Measurements from ENCODE around the gene SAMHD1.
"Not testable (repeated sequence)": the region's sequence is repeated elsewhere in the genome, so short reads cannot be mapped to it uniquely, and the experiment has no call there.

SAMHD1 gene

DNA sequence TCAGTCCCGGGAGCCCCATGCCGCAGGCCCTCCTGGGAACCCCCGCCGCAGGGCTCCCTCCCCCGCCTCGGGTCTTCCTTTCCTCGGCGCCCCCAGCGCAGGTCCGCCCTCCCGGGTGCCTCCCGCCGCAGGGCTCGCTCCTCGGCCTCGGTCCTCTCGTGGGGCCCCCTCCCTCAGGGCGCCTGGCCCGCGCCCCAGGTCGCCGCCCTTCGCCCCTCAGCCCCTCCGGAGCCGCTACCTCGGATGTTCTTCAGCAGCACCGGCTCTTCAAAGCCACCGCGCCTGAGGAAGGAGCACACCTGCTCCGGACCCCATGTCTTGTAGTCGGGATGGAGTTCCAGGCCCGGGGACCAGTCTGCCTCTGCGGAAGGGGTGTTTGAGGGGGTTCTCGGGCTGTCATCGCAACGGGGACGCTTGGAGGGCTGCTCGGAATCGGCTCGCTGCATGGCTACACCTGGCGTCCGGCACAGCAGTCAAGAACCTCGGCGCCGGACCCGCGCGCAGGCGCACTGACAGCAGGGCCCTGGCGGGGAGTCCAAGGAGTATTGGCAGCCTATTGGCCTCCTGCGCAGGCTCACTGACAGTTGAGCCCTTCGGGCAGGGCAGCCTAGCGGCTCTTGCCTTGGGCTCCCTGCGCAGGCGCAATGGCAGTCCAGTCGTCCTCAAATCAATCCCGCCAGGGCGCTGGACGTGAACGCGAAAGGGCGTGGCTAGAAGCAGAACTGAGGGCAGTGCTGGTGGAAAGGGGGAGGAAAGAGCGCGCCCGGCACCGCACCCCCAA lies at the start of gene SAMHD1:
TSS of gene SAMHD1 (minus strand) at position 511 of the 781 bp plus-strand sequence. CDS start at position 446, 65 bp downstream.
- Histone ChIP-seq H3K9me3 (ENCODE audit: control insufficient read depth, insufficient read depth, low read length) (no peaks in the 10 kb centered on the region), H3K4me1 (ENCODE audit: insufficient read depth, low read length) (peaks cover 20% of the 10 kb centered on the region), H3K9ac (ENCODE audit: low read depth, low read length) (peak within 1 kb of the TSS; percentile 74), H3K36me3 (ENCODE audit: insufficient read depth, low read length) (no peaks in the 10 kb centered on the region)

DNA sequence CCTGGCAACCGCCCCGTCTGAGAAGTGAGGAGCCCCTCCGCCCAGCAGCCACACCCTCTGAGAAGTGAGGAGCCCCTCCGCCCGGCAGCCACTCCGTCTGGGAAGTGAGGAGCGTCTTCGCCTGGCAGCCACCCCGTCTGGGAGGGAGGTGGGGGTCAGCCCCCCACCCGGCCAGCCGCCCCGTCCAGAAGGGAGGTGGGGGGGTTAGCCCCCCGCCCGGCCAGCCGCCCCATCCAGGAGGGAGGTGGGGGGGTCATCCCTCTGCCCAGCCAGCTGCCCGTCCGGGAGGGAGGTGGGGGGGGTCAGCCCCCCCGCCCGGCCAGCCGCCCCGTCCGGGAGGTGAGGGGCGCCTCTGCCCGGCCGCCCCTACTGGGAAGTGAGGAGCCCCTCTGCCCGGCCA lies 48.7 kb upstream of the SAMHD1 start:
- not testable (repeated sequence) for H3K9me3 ChIP-seq (ENCODE audit: control insufficient read depth, insufficient read depth, low read length); H3K4me1 ChIP-seq (ENCODE audit: insufficient read depth, low read length); H3K9ac ChIP-seq (ENCODE audit: low read depth, low read length); H3K36me3 ChIP-seq (ENCODE audit: insufficient read depth, low read length)

DNA sequence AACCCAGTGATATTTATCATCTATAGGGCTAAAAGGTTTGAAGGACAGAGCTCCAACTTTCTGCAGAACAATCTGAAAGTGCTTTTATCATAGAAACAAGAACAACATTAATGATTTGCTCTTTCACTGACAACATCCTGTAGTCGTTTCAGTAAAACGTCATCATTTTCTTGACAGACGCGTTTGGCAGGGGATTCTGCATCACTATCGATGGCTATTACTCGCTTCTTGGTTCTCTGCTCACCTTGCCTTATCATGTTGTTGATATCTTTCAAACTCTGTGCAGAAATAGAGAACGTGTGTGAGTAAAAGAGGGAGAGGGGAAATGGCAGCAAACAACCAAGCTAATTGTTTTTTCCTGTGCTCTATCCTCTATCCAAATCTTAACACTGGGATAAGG lies 47.1 kb upstream of the SAMHD1 start:
- peaks cover 10% of the 10 kb centered on the region for H3K9me3 ChIP-seq (ENCODE audit: control insufficient read depth, insufficient read depth, low read length)
- H3K36me3 ChIP-seq (ENCODE audit: insufficient read depth, low read length): peaks cover 11% of the 10 kb centered on the region
- no peak overlapping the region for H3K9ac ChIP-seq (ENCODE audit: low read depth, low read length)
- no peaks in the 10 kb centered on the region for H3K4me1 ChIP-seq (ENCODE audit: insufficient read depth, low read length)

DNA sequence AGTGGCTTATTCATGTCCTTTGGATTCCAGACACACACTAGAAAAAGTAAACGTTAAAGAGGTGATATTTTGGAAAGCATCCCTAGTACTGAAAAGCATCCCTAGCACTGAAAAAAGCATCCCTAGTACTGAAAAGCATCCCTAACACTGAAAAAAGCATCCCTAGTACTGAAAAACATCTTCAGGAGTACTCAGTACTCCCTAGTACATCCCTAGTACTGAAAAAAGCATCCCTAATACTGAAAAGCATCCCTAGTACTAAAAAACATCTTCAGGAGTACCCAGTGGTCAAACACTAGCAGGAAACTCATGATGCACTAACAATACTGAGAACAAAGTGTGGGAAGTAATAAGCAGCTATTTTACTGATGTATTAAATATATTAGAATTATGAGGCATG lies 45.6 kb upstream of the SAMHD1 start:
- Histone ChIP-seq H3K36me3 (ENCODE audit: insufficient read depth, low read length) (peaks cover 6% of the 10 kb centered on the region), H3K9me3 (ENCODE audit: control insufficient read depth, insufficient read depth, low read length) (peaks cover 18% of the 10 kb centered on the region), H3K4me1 (ENCODE audit: insufficient read depth, low read length) (no peaks in the 10 kb centered on the region), H3K9ac (ENCODE audit: low read depth, low read length) (no peak overlapping the region)

DNA sequence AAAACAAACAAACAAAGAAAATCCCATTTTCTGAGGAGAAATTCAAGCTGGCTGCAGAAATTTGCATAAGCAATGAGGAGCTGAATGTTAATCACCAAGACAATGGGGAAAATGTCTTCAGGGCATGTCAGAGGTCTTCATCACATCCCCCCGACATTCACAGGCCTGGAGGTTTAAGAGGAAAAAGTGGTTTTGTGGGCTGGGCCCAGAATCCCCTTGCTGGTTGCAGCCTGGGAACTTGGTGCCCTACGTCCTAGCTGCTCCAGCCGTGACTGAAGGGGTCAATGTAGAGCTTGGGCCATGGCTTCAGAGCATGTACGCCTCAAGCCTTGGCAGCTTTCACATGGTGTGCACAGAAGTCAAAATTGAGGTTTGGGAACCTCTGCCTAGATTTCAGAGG lies 42.7 kb upstream of the SAMHD1 start:
- H3K36me3 ChIP-seq (ENCODE audit: insufficient read depth, low read length); H3K9ac ChIP-seq (ENCODE audit: low read depth, low read length); H3K4me1 ChIP-seq (ENCODE audit: insufficient read depth, low read length): not testable (repeated sequence)
- peaks cover 18% of the 10 kb centered on the region for H3K9me3 ChIP-seq (ENCODE audit: control insufficient read depth, insufficient read depth, low read length)

DNA sequence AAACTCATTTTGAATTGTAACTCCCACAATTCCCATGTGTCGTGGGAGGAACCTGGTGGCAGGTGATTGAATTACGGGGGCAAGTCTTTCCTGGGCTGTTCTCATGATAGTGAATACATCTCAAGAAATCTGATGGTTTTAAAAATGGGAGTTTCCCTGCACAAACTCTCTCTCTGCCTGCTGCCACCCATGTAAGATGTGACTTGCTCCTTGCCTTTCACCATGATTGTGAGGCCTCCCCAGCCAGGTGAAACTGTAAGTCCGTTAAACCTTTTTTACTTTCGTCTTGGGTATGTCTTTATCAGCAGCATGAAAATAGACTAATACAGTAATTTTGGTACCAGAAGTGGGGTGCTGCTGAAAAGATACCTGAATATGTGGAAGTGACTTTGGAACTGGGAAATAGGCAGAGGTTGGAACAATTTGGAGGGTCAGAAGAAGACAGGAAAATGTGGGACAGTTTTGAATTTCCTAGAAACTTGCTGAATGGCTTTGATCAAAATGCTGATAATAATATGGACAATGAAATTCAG lies 41.4 kb upstream of the SAMHD1 start:
- no peak overlapping the region for H3K9ac ChIP-seq (ENCODE audit: low read depth, low read length)
- peaks cover 18% of the 10 kb centered on the region for H3K9me3 ChIP-seq (ENCODE audit: control insufficient read depth, insufficient read depth, low read length)
- peaks cover 5% of the 10 kb centered on the region; the same call in 1 of the 2 replicates for H3K4me1 ChIP-seq (ENCODE audit: insufficient read depth, low read length)
- H3K36me3 ChIP-seq (ENCODE audit: insufficient read depth, low read length): peaks cover 6% of the 10 kb centered on the region; the same call in 1 of the 2 replicates

DNA sequence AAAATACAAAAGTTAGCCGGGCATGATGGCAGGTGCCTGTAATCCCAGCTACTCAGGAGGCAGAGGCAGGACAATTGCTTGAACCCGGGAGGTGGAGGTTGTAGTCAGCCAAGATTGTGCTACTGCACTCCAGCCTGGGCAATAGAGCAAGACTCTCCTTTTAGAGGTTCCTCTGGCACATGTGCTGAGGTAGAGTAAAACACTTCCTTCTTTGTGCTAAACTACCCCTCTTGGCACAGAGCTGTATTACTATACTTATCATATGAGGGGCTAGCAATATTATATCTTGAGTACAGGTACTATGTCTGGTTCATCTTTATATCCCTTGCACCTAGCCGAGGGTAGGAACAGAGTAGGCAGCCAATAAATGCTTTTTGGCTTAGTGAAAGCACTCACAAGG lies 40.2 kb upstream of the SAMHD1 start:
- Histone ChIP-seq H3K4me1 (ENCODE audit: insufficient read depth, low read length) (peaks cover 5% of the 10 kb centered on the region; the same call in 1 of the 2 replicates), H3K36me3 (ENCODE audit: insufficient read depth, low read length) (peaks cover 6% of the 10 kb centered on the region; the same call in 1 of the 2 replicates), H3K9ac (ENCODE audit: low read depth, low read length) (no peak overlapping the region), H3K9me3 (ENCODE audit: control insufficient read depth, insufficient read depth, low read length) (peaks cover 18% of the 10 kb centered on the region)

DNA sequence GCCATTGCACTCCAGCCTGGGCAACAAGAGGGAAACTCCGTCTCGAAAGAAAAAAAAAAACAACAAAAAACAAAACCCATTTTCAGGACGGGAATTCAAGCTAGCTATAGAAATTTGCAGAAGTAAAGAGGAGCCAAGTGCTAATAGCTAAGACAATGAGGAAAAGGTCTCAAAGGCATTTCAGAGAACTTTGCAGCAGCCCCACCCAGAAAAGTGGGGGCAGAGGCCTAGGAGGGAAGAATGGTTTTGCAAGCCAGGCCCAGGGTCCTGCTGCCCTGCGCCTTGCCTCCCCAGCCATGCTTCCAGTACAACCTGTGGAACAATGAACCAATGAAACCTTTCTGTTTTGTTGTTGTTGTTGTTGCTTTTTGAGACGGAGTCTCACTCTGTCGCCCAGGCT lies 38.3 kb upstream of the SAMHD1 start:
- peaks cover under 1% of the 10 kb centered on the region; the same call in 1 of the 2 replicates for H3K36me3 ChIP-seq (ENCODE audit: insufficient read depth, low read length)
- H3K9ac ChIP-seq (ENCODE audit: low read depth, low read length): no peak overlapping the region
- H3K9me3 ChIP-seq (ENCODE audit: control insufficient read depth, insufficient read depth, low read length): peaks cover 15% of the 10 kb centered on the region
- H3K4me1 ChIP-seq (ENCODE audit: insufficient read depth, low read length): peaks cover 5% of the 10 kb centered on the region; the same call in 1 of the 2 replicates

DNA sequence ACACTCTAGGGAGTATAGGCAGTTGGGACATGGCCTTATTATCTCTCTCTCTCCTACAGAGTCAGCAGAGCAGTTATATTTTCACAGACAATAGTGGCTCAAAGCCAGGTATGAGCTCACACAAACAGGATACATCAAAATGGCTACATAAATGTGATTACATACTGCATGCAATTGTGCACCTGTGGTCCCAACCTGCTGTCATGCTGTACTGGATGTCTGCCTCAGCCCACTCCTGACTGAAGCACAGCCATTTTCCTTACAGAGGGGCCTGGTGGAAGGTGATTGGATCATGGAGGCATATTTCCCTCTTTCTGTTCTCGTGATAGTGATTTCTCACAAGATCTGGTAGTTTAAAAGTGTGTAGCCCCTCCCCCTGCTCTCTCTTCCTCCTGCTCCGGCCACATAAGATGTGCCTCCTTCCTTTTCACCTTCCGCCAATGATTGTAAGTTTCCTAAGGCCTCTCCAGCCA lies 37.0 kb upstream of the SAMHD1 start:
- H3K9me3 ChIP-seq (ENCODE audit: control insufficient read depth, insufficient read depth, low read length): peaks cover 9% of the 10 kb centered on the region; the same call in 1 of the 2 replicates
- H3K9ac ChIP-seq (ENCODE audit: low read depth, low read length): no peak overlapping the region
- no peaks in the 10 kb centered on the region; the same call in 1 of the 2 replicates for H3K36me3 ChIP-seq (ENCODE audit: insufficient read depth, low read length)
- peaks cover 5% of the 10 kb centered on the region; the same call in 1 of the 2 replicates for H3K4me1 ChIP-seq (ENCODE audit: insufficient read depth, low read length)

DNA sequence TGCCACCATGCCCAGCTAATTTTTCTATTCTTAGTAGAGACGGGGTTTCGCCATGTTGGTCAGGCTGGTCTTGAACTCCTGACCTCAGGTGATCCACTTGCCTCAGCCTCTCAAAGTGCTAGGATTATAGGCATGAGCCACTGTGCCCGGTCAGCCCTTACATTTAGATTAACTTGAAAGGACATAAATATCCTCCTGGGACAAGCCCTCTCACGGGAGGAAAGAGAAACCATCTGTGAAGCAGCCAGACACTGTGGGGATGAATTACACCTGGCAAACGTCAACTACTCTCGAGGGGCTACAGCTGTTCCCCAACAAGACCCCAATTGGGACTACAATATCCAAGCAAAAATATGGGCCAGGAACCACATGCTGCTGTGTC lies 32.7 kb upstream of the SAMHD1 start:
- Histone ChIP-seq H3K36me3 (ENCODE audit: insufficient read depth, low read length) (no peaks in the 10 kb centered on the region), H3K4me1 (ENCODE audit: insufficient read depth, low read length) (no peaks in the 10 kb centered on the region), H3K9ac (ENCODE audit: low read depth, low read length) (no peak overlapping the region), H3K9me3 (ENCODE audit: control insufficient read depth, insufficient read depth, low read length) (no peaks in the 10 kb centered on the region)

DNA sequence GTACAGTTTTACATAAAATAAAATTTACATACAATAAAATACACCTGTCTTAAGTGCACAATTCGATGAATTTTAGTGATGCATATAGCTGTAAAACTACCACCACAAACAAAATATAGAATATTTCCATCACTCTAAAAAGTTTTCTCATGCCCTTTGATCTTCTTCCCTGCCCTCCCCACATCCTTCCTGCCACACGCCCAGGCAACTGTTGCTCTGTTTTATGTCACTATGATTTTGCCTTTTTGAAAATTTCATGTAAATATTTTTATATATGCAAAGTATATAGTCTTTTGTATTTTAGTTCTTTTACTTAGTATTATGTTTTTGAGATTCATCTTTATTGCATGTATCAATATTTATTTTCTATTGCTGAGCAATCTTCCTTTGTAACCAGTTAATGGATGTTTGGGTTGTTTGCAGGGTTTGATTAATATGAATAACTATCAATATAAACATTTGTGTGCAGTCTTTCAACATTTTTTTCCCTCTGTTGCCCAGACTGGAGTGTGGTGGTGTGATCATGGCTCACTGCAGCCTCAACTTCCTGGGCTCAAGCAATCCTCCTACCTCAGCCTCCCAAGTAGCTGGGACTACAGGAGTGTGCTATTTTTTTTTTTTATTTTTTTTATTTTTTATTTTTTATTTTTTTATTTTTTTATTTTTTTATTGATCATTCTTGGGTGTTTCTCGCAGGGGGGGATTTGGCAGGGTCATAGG lies 23.8 kb upstream of the SAMHD1 start:
- H3K4me1 ChIP-seq (ENCODE audit: insufficient read depth, low read length): no peaks in the 10 kb centered on the region
- H3K9ac ChIP-seq (ENCODE audit: low read depth, low read length): no peak overlapping the region
- H3K36me3 ChIP-seq (ENCODE audit: insufficient read depth, low read length): no peaks in the 10 kb centered on the region
- 0 out of 2 replicates have a peak, but pooled peaks cover 2% of the 10 kb centered on the region for H3K9me3 ChIP-seq (ENCODE audit: control insufficient read depth, insufficient read depth, low read length)

DNA sequence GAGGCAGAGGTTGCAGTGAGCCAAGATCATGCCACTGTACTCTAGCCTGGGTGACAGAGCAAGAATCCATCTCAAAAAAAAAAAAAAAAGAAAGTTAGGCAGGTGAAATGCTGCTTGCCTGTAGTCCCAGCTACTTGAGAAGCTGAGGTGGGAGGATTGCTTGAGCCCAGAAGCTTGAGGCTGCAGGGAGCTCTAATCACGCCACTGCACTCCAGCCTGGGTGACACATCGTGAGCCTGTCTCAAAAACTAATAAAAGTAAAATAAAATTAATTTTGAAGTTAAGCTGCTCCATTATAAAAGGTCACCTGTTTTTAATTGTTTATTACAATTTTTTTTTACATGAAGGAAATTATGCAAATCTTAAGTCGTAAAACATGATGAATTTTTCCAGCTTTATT lies 23.2 kb upstream of the SAMHD1 start:
- no peak overlapping the region for H3K9ac ChIP-seq (ENCODE audit: low read depth, low read length)
- H3K36me3 ChIP-seq (ENCODE audit: insufficient read depth, low read length): no peaks in the 10 kb centered on the region
- H3K9me3 ChIP-seq (ENCODE audit: control insufficient read depth, insufficient read depth, low read length): 0 out of 2 replicates have a peak, but pooled peaks cover 2% of the 10 kb centered on the region
- H3K4me1 ChIP-seq (ENCODE audit: insufficient read depth, low read length): no peaks in the 10 kb centered on the region

DNA sequence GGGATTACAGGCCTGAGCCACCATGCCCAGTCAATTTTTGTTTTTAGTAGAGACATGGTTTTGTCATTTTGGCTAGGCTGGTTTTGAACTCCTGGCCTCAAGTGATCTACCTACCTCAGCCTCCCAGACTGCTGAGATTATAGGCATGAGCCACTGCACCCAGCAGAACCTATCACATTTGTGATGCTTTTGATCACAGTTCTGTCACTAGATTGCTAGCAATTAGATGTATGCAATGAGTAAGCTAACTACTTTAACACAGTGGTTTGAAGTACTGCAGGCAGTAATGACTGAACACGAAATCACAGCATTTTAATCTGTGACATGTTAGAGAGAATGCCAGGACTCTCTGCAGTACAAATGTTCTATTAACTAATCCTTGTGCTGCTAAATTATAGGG lies 19.6 kb upstream of the SAMHD1 start:
- H3K9ac ChIP-seq (ENCODE audit: low read depth, low read length): no peak overlapping the region
- no peaks in the 10 kb centered on the region for H3K36me3 ChIP-seq (ENCODE audit: insufficient read depth, low read length)
- no peaks in the 10 kb centered on the region for H3K9me3 ChIP-seq (ENCODE audit: control insufficient read depth, insufficient read depth, low read length)
- H3K4me1 ChIP-seq (ENCODE audit: insufficient read depth, low read length): no peaks in the 10 kb centered on the region

DNA sequence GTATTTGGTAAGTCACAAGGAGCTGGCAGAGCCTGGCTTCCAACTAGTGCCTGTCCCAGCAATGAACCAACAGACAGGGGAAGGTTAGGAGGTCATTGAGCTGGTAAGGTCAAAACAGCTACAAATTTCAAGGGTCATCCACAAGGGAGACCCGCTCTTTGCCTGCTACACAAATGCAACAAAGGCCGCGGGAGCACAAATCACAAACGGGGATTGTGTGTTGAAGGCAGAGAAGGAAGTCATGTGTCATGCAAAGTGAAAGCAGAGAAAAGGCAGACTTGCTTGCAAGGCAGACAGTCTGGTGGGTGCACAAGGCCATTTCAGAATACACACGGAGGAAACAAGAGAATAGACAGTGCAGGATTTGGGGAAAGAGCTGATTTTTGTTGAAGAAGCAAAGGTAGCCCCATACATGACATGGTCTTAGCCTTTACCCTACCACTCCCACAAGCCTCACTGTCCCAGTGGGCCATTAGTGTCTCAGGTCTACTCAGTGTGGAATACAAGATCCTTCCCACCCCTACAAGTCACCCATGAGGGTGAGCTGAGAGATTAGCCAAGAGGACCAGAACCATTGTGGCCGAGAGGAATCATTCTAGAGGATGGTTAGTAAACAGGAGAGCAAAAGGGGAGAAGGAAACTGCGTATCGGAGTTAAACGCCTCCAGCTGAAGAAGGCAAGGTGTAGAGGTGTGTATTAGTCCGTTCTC lies 18.1 kb upstream of the SAMHD1 start:
- Histone ChIP-seq H3K9ac (ENCODE audit: low read depth, low read length) (no peak overlapping the region), H3K4me1 (ENCODE audit: insufficient read depth, low read length) (no peaks in the 10 kb centered on the region), H3K36me3 (ENCODE audit: insufficient read depth, low read length) (no peaks in the 10 kb centered on the region), H3K9me3 (ENCODE audit: control insufficient read depth, insufficient read depth, low read length) (no peaks in the 10 kb centered on the region)
